T1000 (cell line): ENCODE results near the gene S100A11.
A peak's percentile ranks its signal among the peaks of the same experiment; 100 is the strongest.
"Not testable (repeated sequence)": the region's sequence is repeated elsewhere in the genome, so short reads cannot be mapped to it uniquely, and the experiment has no call there.

ENCODE experiments used
- DNase-seq: peaks from one replicate; lab custom pipeline; 2025; ENCODE audit warnings: mixed read lengths; lab: John Stamatoyannopoulos, UW

S100A11 gene

GRCh38 chr1:152036267-152037216, at the start of gene S100A11:
Gene S100A11, minus strand, starts transcription at chr1:152037004. Its CDS starts 89 bp downstream, at chr1:152036915.
- DNase-seq = peak; percentile 65

GRCh38 chr1:152084853-152085252, 48.0 kb upstream of the S100A11 start:
- DNase-seq = no peak

GRCh38 chr1:152081026-152081425, 44.2 kb upstream of the S100A11 start:
- not testable (repeated sequence) for DNase-seq

- not testable (repeated sequence) for DNase-seq
These were observed 43.7 kb upstream of the S100A11 start for GRCh38 chr1:152080494-152080893.

GRCh38 chr1:152078831-152079441, 42.1 kb upstream of the S100A11 start:
- DNase-seq = no peak

GRCh38 chr1:152072311-152072710, 35.5 kb upstream of the S100A11 start:
- no peak for DNase-seq

- DNase-seq = no peak
These were observed 34.3 kb upstream of the S100A11 start for GRCh38 chr1:152071123-152071522.

GRCh38 chr1:152067929-152068328, 31.1 kb upstream of the S100A11 start:
- no peak for DNase-seq

GRCh38 chr1:152067150-152067549, 30.3 kb upstream of the S100A11 start:
- DNase-seq = no peak

- no peak for DNase-seq
These were observed 25.1 kb upstream of the S100A11 start for GRCh38 chr1:152061952-152062351.

GRCh38 chr1:152053375-152053774, 16.6 kb upstream of the S100A11 start:
- DNase-seq = no peak

GRCh38 chr1:152052606-152053005, 15.8 kb upstream of the S100A11 start:
- DNase-seq = peak; percentile 57

GRCh38 chr1:152050886-152051675, 14.3 kb upstream of the S100A11 start:
- no peak for DNase-seq

- DNase-seq = no peak
These were observed 12.7 kb upstream of the S100A11 start for GRCh38 chr1:152049291-152050083.

GRCh38 chr1:152048416-152049009, 11.7 kb upstream of the S100A11 start:
- peak; percentile 90 for DNase-seq

- peak; percentile 95 for DNase-seq
These were observed 11.1 kb upstream of the S100A11 start for GRCh38 chr1:152047730-152048415.

- no peak for DNase-seq
These were observed 10.6 kb upstream of the S100A11 start for GRCh38 chr1:152047413-152047729.

GRCh38 chr1:152044386-152044785, 7.6 kb upstream of the S100A11 start:
- DNase-seq = no peak

GRCh38 chr1:152043870-152044269, 7.1 kb upstream of the S100A11 start:
- no peak for DNase-seq

GRCh38 chr1:152042030-152042429, 5.2 kb upstream of the S100A11 start:
- DNase-seq = no peak

GRCh38 chr1:152039886-152040285, 3.1 kb upstream of the S100A11 start:
- DNase-seq = no peak
